Astrocyte (in vitro differentiated cells and primary cell): Measurements from ENCODE around the gene LCE1A. TPM values are rescaled to one million over a fixed set of nuclear protein-coding genes. Genes with fewer than 3 reads are reported as not detected.

Experiments
- DNase-seq: peaks from one replicate; pipeline ENCODE4 v3.0.0-alpha.2; 2010; ENCODE audit warnings: low read depth
- FAIRE-seq: peaks from 2 replicates; lab custom pipeline; 2011; peaks lifted over from hg19 to GRCh38; lab: Jason Lieb, UNC
- H2AFZ ChIP-seq: 2 replicates; pipeline ENCODE4 v1.6.0; 2012; ENCODE audit warnings: low read depth, low read length, inconsistent platforms
- H3K27ac ChIP-seq: 2 replicates; pipeline ENCODE4 v1.5.1; 2011; ENCODE audit warnings: low read depth, low read length, inconsistent platforms
- H3K27me3 ChIP-seq: 2 replicates; pipeline ENCODE4 v1.6.0; 2011; ENCODE audit warnings: low read length, inconsistent platforms; ENCODE audit not compliant: insufficient read depth
- H3K36me3 ChIP-seq: 2 replicates; pipeline ENCODE4 v1.5.1; 2011; ENCODE audit warnings: low read length, inconsistent platforms; ENCODE audit not compliant: insufficient read depth
- H3K4me1 ChIP-seq: 2 replicates; pipeline ENCODE4 v1.5.1; 2011; ENCODE audit warnings: low read length, inconsistent platforms; ENCODE audit not compliant: insufficient read depth
- H3K4me2 ChIP-seq: 2 replicates; pipeline ENCODE4 v1.6.0; 2012; ENCODE audit warnings: low read length, inconsistent platforms
- H3K4me3 ChIP-seq: 2 replicates; pipeline ENCODE4 v1.5.1; 2011; ENCODE audit warnings: low read depth, mild to moderate bottlenecking, low read length, inconsistent platforms; ENCODE audit not compliant: insufficient read depth
- H3K79me2 ChIP-seq: 2 replicates; pipeline ENCODE4 v1.6.0; 2012; ENCODE audit warnings: mild to moderate bottlenecking, low read length, inconsistent platforms; ENCODE audit not compliant: insufficient read depth
- H3K9ac ChIP-seq: 2 replicates; pipeline ENCODE4 v1.6.0; 2012; ENCODE audit warnings: mild to moderate bottlenecking, low read length, inconsistent platforms
- H3K9me3 ChIP-seq: 2 replicates; pipeline ENCODE4 v1.5.1; 2012; ENCODE audit warnings: low read depth, mild to moderate bottlenecking, low read length, inconsistent platforms; ENCODE audit not compliant: insufficient read depth
- H4K20me1 ChIP-seq: 2 replicates; pipeline ENCODE4 v1.6.0; 2012; ENCODE audit warnings: low read length, inconsistent platforms; ENCODE audit not compliant: insufficient read depth
- H3K27ac Mint-ChIP-seq: one replicate; pipeline ENCODE4 v1.8.0; 2021; ENCODE audit warnings: mild to moderate bottlenecking, mixed read lengths; ENCODE audit not compliant: unreplicated experiment
- H3K27me3 Mint-ChIP-seq: one replicate; pipeline ENCODE4 v1.8.0; 2021; ENCODE audit warnings: low read depth, mixed read lengths; ENCODE audit not compliant: unreplicated experiment
- H3K36me3 Mint-ChIP-seq: one replicate; pipeline ENCODE4 v1.8.0; 2021; ENCODE audit warnings: low read depth, mixed read lengths; ENCODE audit not compliant: unreplicated experiment
- H3K4me1 Mint-ChIP-seq: one replicate; pipeline ENCODE4 v1.8.0; 2021; ENCODE audit warnings: low read depth, mixed read lengths; ENCODE audit not compliant: unreplicated experiment
- H3K4me3 Mint-ChIP-seq: one replicate; pipeline ENCODE4 v1.8.0; 2021; ENCODE audit warnings: mild to moderate bottlenecking, moderate library complexity, mixed read lengths; ENCODE audit not compliant: unreplicated experiment
- H3K9me3 Mint-ChIP-seq: one replicate; pipeline ENCODE4 v1.8.0; 2021; ENCODE audit warnings: mild to moderate bottlenecking, mixed read lengths; ENCODE audit not compliant: unreplicated experiment
- EZH2 ChIP-seq: IDR thresholded peaks from 2 replicates; pipeline ENCODE4 v1.6.1; 2012; ENCODE audit warnings: mild to moderate bottlenecking, low read length, inconsistent platforms; ENCODE audit not compliant: insufficient read depth
- total RNA-seq: library from RNA; stranded (reverse); gene quantifications from 2 replicates; pipeline ENCODE4 v1.2.1, GENCODE V29; 2021
- TF ChIP-seq, protein P1 (sequence below): IDR thresholded peaks from 2 replicates; pipeline ENCODE4 v1.5.1; 2011; ENCODE audit warnings: low read depth, mild to moderate bottlenecking, inconsistent platforms, low read length, moderate library complexity; ENCODE audit not compliant: insufficient read depth

Gene LCE1A
- total RNA-seq, 1 donor from 2014 or later: not detected

DNA sequence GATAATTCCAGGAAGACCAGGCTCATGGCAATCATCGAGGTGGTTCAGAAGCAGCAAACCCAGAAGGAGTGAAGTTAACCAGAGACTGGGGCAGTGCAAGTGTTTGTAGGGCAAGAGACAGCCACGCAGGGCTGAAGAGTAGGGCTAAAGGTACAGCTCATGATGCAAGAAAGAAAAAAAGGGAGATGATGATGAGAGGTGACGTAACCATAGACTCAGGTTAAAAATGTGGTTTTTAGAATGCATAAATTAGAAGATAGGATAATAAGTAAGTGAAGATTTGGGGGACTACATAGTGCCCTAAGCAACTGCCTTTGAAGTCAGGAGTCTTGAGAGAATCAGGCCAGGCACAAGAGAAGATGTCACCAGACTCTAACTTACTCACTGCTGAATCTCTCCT lies 32.9 kb downstream of the LCE1A start:
- no peaks in the 10 kb centered on the region for H3K4me1 ChIP-seq
- Mint-ChIP-seq H3K36me3 (no peaks in the 10 kb centered on the region), H3K27me3 (peaks cover 14% of the 10 kb centered on the region), H3K4me3 (no peak overlapping the region), H3K4me1 (no peaks in the 10 kb centered on the region), H3K9me3 (no peaks in the 10 kb centered on the region), H3K27ac (no peak overlapping the region)
- FAIRE-seq (no peak), DNase-seq (no peak)
- TF ChIP-seq EZH2: no peak
- TF ChIP-seq, protein P1, sequence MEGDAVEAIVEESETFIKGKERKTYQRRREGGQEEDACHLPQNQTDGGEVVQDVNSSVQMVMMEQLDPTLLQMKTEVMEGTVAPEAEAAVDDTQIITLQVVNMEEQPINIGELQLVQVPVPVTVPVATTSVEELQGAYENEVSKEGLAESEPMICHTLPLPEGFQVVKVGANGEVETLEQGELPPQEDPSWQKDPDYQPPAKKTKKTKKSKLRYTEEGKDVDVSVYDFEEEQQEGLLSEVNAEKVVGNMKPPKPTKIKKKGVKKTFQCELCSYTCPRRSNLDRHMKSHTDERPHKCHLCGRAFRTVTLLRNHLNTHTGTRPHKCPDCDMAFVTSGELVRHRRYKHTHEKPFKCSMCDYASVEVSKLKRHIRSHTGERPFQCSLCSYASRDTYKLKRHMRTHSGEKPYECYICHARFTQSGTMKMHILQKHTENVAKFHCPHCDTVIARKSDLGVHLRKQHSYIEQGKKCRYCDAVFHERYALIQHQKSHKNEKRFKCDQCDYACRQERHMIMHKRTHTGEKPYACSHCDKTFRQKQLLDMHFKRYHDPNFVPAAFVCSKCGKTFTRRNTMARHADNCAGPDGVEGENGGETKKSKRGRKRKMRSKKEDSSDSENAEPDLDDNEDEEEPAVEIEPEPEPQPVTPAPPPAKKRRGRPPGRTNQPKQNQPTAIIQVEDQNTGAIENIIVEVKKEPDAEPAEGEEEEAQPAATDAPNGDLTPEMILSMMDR: no peak
- no peak overlapping the region for H3K27ac ChIP-seq
- H3K4me2 ChIP-seq: no peak overlapping the region
- no peak overlapping the region for H3K9ac ChIP-seq
- H3K9me3 ChIP-seq: peaks cover 3% of the 10 kb centered on the region
- no peak overlapping the region for H3K4me3 ChIP-seq
- no peaks in the 10 kb centered on the region for H4K20me1 ChIP-seq
- no peaks in the 10 kb centered on the region for H3K27me3 ChIP-seq
- H3K36me3 ChIP-seq: no peaks in the 10 kb centered on the region
- H2AFZ ChIP-seq: no peak overlapping the region
- no peaks in the 10 kb centered on the region for H3K79me2 ChIP-seq

DNA sequence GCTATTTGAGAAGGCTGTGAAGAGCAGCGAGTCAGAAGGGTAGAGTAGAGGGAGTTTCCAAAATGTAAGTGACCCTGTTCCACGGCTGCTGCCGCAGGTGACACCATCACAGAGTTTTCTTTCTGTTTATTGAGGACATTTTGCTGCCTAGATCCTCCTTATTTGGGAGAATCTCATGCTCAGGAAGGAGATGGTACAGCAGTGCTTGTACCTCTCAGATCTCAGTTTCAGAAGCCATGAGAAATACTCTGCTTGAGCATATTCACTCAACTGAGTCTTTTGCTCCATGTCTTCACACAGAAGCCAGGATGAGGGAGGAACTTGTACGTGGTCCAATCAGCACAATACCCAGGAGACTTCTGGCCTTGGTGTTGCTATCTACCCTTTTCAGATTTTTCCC lies 34.1 kb downstream of the LCE1A start:
- peaks cover 14% of the 10 kb centered on the region for H3K27me3 Mint-ChIP-seq
- no peaks in the 10 kb centered on the region for H3K4me1 Mint-ChIP-seq
- Histone ChIP-seq H3K4me2 (no peak overlapping the region), H3K27ac (no peak overlapping the region), H3K9me3 (peaks cover 3% of the 10 kb centered on the region), H3K27me3 (no peaks in the 10 kb centered on the region), H3K4me1 (no peaks in the 10 kb centered on the region), H4K20me1 (no peaks in the 10 kb centered on the region), H3K79me2 (no peaks in the 10 kb centered on the region), H3K9ac (no peak overlapping the region), H3K4me3 (no peak overlapping the region), H3K36me3 (no peaks in the 10 kb centered on the region), H2AFZ (no peak overlapping the region)
- TF ChIP-seq, protein P1: no peak
- no peak for TF ChIP-seq EZH2
- H3K4me3 Mint-ChIP-seq: no peak overlapping the region
- H3K9me3 Mint-ChIP-seq: no peaks in the 10 kb centered on the region
- H3K27ac Mint-ChIP-seq: no peak overlapping the region
- no peak for FAIRE-seq
- H3K36me3 Mint-ChIP-seq: no peaks in the 10 kb centered on the region
- DNase-seq: no peak

DNA sequence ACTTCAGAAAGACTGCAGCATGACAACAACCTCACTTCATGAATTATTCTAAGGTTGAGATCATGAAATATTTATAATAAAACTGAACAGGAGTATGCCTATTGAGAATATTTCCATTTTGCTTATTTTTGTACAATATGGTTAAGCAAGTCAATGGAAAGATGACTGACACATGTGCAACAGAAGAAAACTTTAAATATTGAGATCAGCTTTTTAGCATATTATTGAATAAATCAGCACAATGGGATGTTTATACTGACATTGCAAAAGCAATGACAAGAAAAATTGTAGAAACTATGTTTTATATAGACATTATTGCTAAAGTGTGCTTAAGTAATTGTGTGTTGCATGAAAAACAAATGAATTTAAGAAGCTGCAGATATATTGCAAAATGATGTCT lies 37.2 kb downstream of the LCE1A start:
- peaks cover 9% of the 10 kb centered on the region for H3K27me3 Mint-ChIP-seq
- Histone ChIP-seq H3K36me3 (no peaks in the 10 kb centered on the region), H4K20me1 (no peaks in the 10 kb centered on the region), H2AFZ (no peak overlapping the region), H3K4me1 (no peaks in the 10 kb centered on the region), H3K4me3 (no peak overlapping the region), H3K4me2 (no peak overlapping the region), H3K79me2 (no peaks in the 10 kb centered on the region), H3K9me3 (no peaks in the 10 kb centered on the region), H3K27ac (no peak overlapping the region), H3K27me3 (peaks cover 3% of the 10 kb centered on the region), H3K9ac (no peak overlapping the region)
- H3K36me3 Mint-ChIP-seq: no peaks in the 10 kb centered on the region
- no peak for DNase-seq
- H3K27ac Mint-ChIP-seq: no peak overlapping the region
- FAIRE-seq: no peak
- no peak overlapping the region for H3K4me3 Mint-ChIP-seq
- H3K4me1 Mint-ChIP-seq: no peaks in the 10 kb centered on the region
- no peak for TF ChIP-seq EZH2
- TF ChIP-seq, protein P1: no peak
- no peaks in the 10 kb centered on the region for H3K9me3 Mint-ChIP-seq
